Measurements from ENCODE around the gene MXD4.
A peak's percentile ranks its signal among the peaks of the same experiment; 100 is the strongest.

Gene MXD4

GRCh38 chr4:2291705-2292645 is 30.1 kb upstream of the MXD4 start:
- DNase-seq = no peak

- DNase-seq = peak in 1 of 2 donors; percentile 6
Observed at GRCh38 chr4:2290974-2291704, 29.2 kb upstream of the MXD4 start.

GRCh38 chr4:2290488-2290887 is 28.6 kb upstream of the MXD4 start:
- DNase-seq = no peak

- DNase-seq = no peak
Observed at GRCh38 chr4:2289955-2290333, 28.0 kb upstream of the MXD4 start.

- DNase-seq = no peak
Observed at GRCh38 chr4:2289311-2289954, 27.5 kb upstream of the MXD4 start.

- no peak for DNase-seq
Observed at GRCh38 chr4:2288051-2288541, 26.2 kb upstream of the MXD4 start.

- no peak for DNase-seq
Observed at GRCh38 chr4:2287594-2287915, 25.6 kb upstream of the MXD4 start.

- DNase-seq = no peak
Observed at GRCh38 chr4:2286904-2287593, 25.1 kb upstream of the MXD4 start.

GRCh38 chr4:2285613-2286381 is 23.9 kb upstream of the MXD4 start:
- DNase-seq = no peak

- DNase-seq = no peak
Observed at GRCh38 chr4:2284934-2285612, 23.2 kb upstream of the MXD4 start.

- no peak for DNase-seq
Observed at GRCh38 chr4:2284161-2284933, 22.4 kb upstream of the MXD4 start.

GRCh38 chr4:2283199-2283711 is 21.3 kb upstream of the MXD4 start:
- no peak for DNase-seq

- peak in 1 of 2 donors; percentile 18 for DNase-seq
Observed at GRCh38 chr4:2281575-2282343, 19.9 kb upstream of the MXD4 start.

- DNase-seq = no peak
Observed at GRCh38 chr4:2280531-2281300, 18.8 kb upstream of the MXD4 start.

GRCh38 chr4:2277956-2278355 is 16.0 kb upstream of the MXD4 start:
- DNase-seq = no peak

- no peak for DNase-seq
Observed at GRCh38 chr4:2276581-2277325, 14.8 kb upstream of the MXD4 start.

GRCh38 chr4:2275546-2276251 is 13.8 kb upstream of the MXD4 start:
- DNase-seq = no peak
